TTC549 (cell line): ENCODE results near the gene RBM22.

Experiments used
- FAIRE-seq: peaks from 2 replicates; lab custom pipeline; 2012; peaks lifted over from hg19 to GRCh38; lab: Jason Lieb, UNC

RBM22 gene

GRCh38 chr5:150651924-150652671 is 48.8 kb downstream of the RBM22 start:
- FAIRE-seq = no peak

GRCh38 chr5:150651382-150651781 is 49.5 kb downstream of the RBM22 start:
- FAIRE-seq = no peak

GRCh38 chr5:150650021-150651006 is 50.5 kb downstream of the RBM22 start:
- FAIRE-seq = no peak

DNA sequence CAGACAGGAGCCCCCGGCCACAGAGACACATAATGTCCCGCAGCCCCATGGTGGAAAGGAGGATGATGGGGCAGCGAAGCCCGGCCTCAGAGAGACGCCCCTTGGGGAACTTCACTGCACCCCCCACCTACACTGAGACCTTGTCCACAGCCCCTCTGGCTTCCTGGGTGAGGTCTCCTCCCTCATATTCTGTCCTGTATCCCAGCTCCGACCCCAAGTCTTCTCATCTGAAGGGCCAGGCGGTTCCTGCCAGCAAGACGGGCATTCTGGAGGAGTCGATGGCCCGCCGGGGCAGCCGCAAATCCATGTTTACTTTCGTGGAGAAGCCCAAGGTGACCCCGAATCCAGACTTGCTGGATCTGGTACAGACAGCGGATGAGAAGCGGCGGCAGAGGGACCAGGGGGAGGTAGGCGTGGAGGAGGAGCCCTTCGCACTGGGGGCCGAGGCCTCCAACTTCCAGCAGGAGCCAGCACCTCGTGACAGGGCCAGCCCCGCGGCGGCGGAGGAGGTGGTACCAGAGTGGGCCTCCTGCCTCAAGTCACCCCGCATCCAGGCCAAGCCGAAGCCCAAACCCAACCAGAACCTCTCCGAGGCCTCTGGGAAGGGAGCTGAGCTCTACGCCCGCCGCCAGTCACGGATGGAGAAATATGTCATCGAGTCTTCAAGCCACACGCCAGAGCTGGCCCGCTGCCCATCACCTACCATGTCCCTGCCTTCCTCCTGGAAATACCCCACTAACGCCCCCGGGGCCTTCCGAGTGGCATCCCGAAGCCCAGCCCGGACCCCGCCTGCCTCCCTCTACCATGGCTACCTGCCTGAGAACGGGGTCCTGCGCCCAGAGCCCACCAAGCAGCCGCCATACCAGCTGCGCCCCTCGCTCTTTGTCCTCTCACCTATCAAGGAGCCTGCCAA is 51.5 kb downstream of the RBM22 start:
- FAIRE-seq = no peak

DNA sequence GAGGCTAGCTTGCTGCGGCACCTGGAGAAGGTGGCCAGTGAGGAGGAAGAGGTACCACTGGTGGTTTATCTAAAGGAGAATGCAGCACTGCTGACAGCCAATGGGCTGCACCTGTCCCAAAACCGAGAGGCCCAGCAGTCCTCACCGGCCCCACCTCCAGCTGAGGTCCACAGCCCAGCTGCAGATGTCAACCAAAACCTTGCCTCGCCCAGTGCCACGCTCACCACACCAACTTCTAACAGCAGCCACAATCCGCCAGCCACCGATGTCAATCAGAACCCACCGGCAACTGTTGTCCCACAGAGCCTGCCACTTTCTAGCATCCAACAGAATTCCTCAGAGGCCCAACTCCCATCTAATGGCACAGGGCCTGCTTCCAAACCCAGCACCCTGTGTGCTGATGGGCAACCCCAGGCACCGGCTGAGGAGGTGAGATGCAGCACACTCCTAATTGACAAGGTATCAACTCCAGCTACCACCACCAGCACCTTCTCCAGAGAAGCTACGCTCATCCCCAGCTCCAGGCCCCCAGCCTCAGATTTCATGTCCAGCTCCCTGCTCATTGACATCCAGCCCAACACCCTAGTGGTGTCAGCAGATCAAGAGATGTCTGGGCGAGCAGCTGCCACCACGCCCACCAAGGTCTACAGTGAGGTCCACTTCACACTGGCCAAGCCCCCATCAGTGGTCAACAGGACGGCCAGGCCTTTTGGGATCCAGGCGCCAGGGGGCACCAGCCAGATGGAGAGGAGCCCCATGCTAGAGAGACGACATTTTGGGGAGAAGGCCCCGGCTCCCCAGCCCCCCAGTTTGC is 52.4 kb downstream of the RBM22 start:
- FAIRE-seq = no peak

DNA sequence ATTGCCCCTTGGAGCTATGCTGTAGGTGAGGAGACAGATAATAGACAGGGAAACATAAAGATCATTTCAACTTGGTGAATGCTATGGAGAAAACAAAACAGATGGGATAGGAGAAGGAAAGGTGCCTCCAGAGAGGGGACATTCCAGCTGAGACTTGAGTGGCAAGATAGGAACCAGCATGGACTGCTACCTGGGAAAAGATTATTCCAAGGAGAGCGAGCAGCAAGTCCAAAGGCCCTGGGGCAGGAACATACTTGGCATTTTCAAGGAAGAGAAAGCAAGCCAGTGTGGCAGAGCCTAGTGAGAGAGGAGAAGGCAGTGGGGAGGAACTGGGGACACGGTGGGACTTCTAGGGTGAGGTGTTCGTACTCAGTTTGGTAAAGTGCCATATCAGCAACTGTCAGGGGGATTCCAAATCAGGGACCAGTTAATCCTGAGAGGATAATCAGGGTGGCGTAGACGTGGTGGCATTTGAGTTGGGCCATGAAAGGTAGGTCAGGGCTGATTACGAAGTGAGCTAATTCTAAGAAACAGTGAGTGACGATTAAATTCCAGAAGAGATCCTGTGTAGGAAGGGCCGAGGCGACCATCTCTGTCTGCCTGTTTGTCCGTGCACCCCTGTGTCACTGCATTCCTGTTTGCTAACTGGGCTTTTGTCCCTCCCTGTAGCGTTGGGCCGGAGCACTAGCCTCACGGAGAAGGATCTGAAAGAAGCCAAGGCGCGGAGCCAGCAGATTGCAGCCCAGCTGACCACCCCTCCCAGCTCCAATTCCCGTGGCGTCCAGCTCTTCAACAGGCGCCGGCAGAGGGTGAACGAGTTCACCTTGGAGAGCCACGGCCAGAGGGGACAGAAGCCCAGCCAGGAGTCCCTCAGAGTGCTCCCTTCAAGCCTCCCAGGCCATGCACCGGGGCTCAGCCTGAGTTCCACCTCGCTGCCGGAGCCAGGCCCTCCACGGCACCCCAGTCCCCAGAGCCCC is 53.3 kb downstream of the RBM22 start:
- FAIRE-seq = no peak

- no peak for FAIRE-seq
Measured at GRCh38 chr5:150645070-150645700, 55.7 kb downstream of the RBM22 start.

DNA sequence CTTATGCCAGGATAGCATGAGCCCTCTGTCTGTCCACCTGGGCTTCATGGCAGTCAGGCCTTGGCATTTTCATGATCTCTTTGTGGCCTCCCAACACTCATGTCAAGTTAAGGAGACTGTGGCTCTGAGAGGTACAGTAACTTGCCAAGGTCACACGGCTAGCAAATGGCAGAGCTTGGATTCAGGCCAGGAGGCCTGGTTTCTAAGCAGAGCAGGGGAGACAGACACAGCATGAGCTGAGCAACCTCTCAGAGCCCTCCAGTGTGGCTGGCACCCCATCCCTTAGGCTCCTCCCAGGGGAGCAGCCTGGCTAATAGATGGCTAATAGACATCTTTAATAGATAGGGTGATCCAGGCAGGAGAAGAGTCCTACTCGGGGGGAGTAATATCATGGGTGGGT is 56.3 kb downstream of the RBM22 start:
- no peak for FAIRE-seq

GRCh38 chr5:150644058-150644457 is 56.8 kb downstream of the RBM22 start:
- FAIRE-seq = no peak

DNA sequence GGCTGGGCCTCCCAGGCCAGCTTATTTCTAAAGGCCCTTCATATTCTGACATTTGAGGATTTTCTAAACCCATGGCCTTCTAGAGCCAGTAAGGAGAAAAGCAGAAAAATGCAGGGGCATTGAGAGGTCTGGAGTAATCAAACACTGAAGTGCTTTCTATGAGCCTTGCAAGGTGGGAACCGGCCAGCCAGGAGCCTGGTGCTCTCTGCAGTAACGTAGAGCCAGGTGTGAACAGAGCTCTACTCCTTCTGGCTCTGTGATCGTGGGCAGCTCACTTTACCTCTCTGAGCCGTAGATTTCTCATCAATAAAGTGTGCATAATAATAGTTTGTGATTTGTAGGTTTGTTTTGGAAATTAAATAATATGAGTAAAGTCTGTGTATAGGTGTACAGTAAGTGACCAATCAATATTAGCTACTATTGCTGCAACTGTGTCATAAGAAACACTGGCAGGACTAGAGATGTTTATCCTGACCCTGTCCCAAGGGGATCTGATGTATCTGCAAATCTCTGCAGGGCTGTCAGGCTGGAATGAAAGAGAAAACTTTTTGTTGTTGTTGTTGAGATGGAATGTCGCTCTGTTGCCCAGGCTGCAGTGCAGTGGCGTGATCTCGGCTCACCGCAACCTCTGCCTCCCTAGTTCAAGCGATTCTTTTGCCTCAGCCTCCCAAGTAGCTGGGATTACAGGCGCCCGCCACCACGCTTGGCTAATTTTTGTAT is 57.7 kb downstream of the RBM22 start:
- FAIRE-seq = no peak

DNA sequence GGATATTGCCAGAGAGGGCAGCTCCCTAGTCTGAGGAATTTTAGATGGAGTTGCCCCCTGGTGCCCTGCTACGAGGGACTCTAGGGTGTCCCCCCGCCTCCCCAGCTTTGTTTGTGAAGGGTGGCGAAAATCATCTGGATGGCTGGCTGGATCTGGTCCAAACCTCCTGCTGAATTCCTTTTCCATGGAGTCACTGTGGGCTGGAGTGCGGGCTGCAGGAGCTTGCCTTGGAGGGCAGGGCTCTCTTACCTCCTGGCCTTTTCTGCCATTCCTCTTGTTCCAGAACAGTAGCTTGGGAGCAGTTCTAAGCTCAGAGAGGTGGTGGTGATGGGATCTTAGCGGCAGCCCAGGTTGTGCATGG is 58.3 kb downstream of the RBM22 start:
- no peak for FAIRE-seq

GRCh38 chr5:150641824-150642566 is 58.9 kb downstream of the RBM22 start:
- FAIRE-seq = no peak

- FAIRE-seq = no peak
Measured at GRCh38 chr5:150641006-150641570, 59.8 kb downstream of the RBM22 start.
